Peyer's patch (tissue), 4 donors: ENCODE results near the gene GRID2. TPM values are rescaled to one million over a fixed set of nuclear protein-coding genes. Genes with fewer than 3 reads are reported as not detected.

Source experiments
- DNase-seq, 3 donors: peaks; one replicate each; pipeline ENCODE4 v3.0.0-alpha.2; 2017 to 2019
- H3K27ac ChIP-seq, 4 donors: fragments of 200-600 bp; sonication (generic); one replicate each; pipeline ENCODE4 v1.5.1; 2016 to 2019
- H3K27me3 ChIP-seq, 2 donors: fragments of 200-600 bp; sonication (generic); one replicate each; pipeline ENCODE4 v1.5.1; 2019
- H3K36me3 ChIP-seq, 3 donors: fragments of 200-600 bp; sonication (generic); one replicate each; pipeline ENCODE4 v1.5.1; 2016 to 2019
- H3K4me1 ChIP-seq, 4 donors: fragments of 200-600 bp; sonication (generic); one replicate each; pipeline ENCODE4 v1.5.1; 2016 to 2019
- H3K4me3 ChIP-seq, 4 donors: fragments of 200-600 bp; sonication (generic); 1 replicate in 3 of 4; 2 replicates in 1 of 4; pipeline ENCODE4 v1.5.1; 2016 to 2019; ENCODE audit warnings: mild to moderate bottlenecking in 1 of 4
- H3K9me3 ChIP-seq, 4 donors: fragments of 200-600 bp; sonication (generic); one replicate each; pipeline ENCODE4 v1.5.1; 2016 to 2019; ENCODE audit warnings: mild to moderate bottlenecking in 1 of 4
- CTCF ChIP-seq, 6 experiments: fragments of 450-650 bp in 4 of 6; fragments of 200-600 bp in 2 of 6; sonication (generic) in 1 of 6; IDR thresholded peaks; one replicate each; pipeline ENCODE4 v1.5.1; 2017 to 2019; ENCODE audit warnings: antibody characterized with exemption in 6 of 6, mild to moderate bottlenecking in 3 of 6, moderate library complexity in 1 of 6
- POLR2A ChIP-seq, 2 donors: fragments of 450-650 bp; IDR thresholded peaks; one replicate each; pipeline ENCODE4 v1.5.1; 2017; ENCODE audit warnings: antibody characterized with exemption in 2 of 2, mild to moderate bottlenecking in 2 of 2, moderate library complexity in 2 of 2
- total RNA-seq, 4 donors: library from RNA; depleted of rRNA; stranded (reverse); fragments of >200 nt; gene quantifications; one replicate each; pipeline ENCODE4 v1.1.0, GENCODE V29; 2016

GRID2 gene
- total RNA-seq, 4 donors from 2014 or later, result 0.54 TPM; not detected in 3

- no peaks in the 10 kb centered on the region for H3K9me3 ChIP-seq
- DNase-seq, result no peak
- H3K27me3 ChIP-seq, result no peaks in the 10 kb centered on the region
- H3K4me3 ChIP-seq, result no peak overlapping the region
- no peak overlapping the region for H3K27ac ChIP-seq
- H3K4me1 ChIP-seq, result no peaks in the 10 kb centered on the region
- no peaks in the 10 kb centered on the region for H3K36me3 ChIP-seq
- TF ChIP-seq POLR2A (IDR thresholded peaks at IDR 0.05) (no peak), CTCF (IDR thresholded peaks at IDR 0.05) (no peak)
These were observed 58.3 kb downstream of the GRID2 start for GRCh38 chr4:92362028-92362427.

GRCh38 chr4:92368653-92369052, 64.9 kb downstream of the GRID2 start:
- no peak for TF ChIP-seq POLR2A (IDR thresholded peaks at IDR 0.05)
- no peak for TF ChIP-seq CTCF (IDR thresholded peaks at IDR 0.05)
- no peaks in the 10 kb centered on the region for H3K9me3 ChIP-seq
- no peaks in the 10 kb centered on the region for H3K4me1 ChIP-seq
- no peaks in the 10 kb centered on the region for H3K27me3 ChIP-seq
- no peak overlapping the region for H3K4me3 ChIP-seq
- H3K27ac ChIP-seq, result no peak overlapping the region
- DNase-seq, result no peak
- no peaks in the 10 kb centered on the region for H3K36me3 ChIP-seq

- Histone ChIP-seq H3K4me1 (no peaks in the 10 kb centered on the region), H3K36me3 (no peaks in the 10 kb centered on the region), H3K4me3 (no peak overlapping the region), H3K9me3 (no peaks in the 10 kb centered on the region), H3K27me3 (no peaks in the 10 kb centered on the region), H3K27ac (no peak overlapping the region)
- no peak for DNase-seq
- TF ChIP-seq CTCF (IDR thresholded peaks at IDR 0.05), result no peak
- TF ChIP-seq POLR2A (IDR thresholded peaks at IDR 0.05), result no peak
These were observed 77.8 kb downstream of the GRID2 start for GRCh38 chr4:92381616-92382015.

- Histone ChIP-seq H3K36me3 (no peaks in the 10 kb centered on the region), H3K27ac (no peak overlapping the region), H3K4me3 (no peak overlapping the region), H3K9me3 (no peaks in the 10 kb centered on the region), H3K27me3 (no peaks in the 10 kb centered on the region), H3K4me1 (no peaks in the 10 kb centered on the region)
- TF ChIP-seq POLR2A (IDR thresholded peaks at IDR 0.05) (no peak), CTCF (IDR thresholded peaks at IDR 0.05) (no peak)
- DNase-seq, result no peak
These were observed 78.4 kb downstream of the GRID2 start for GRCh38 chr4:92382128-92382527.

GRCh38 chr4:92387459-92388069, 83.8 kb downstream of the GRID2 start:
- DNase-seq, result no peak

More at GRCh38 chr4:92387459-92388069, 83.8 kb downstream of the GRID2 start:
- Histone ChIP-seq H3K4me3 (no peak overlapping the region), H3K36me3 (no peaks in the 10 kb centered on the region), H3K4me1 (no peaks in the 10 kb centered on the region), H3K27ac (no peak overlapping the region), H3K27me3 (no peaks in the 10 kb centered on the region), H3K9me3 (no peaks in the 10 kb centered on the region)
- TF ChIP-seq POLR2A (IDR thresholded peaks at IDR 0.05), result no peak
- TF ChIP-seq CTCF (IDR thresholded peaks at IDR 0.05), result peak in 4 of 6 experiments; percentile 37 to 53 (median 44)
